HAP-1 (cell line): Measurements from ENCODE around the gene LRPPRC.

Experiments
- DNase-seq, 2 experiments: peaks; one replicate each; pipeline ENCODE4 v3.0.0-alpha.2; 2016 to 2020; ENCODE audit warnings: low spot score in 2 of 2
- H3K27me3 ChIP-seq: fragments of 250-450 bp; sonication (Bioruptor Pico); 2 replicates; pipeline ENCODE4 v1.5.1; 2020; ENCODE audit warnings: low read depth, mild to moderate bottlenecking, moderate library complexity
- H3K36me3 ChIP-seq: fragments of 250-450 bp; sonication (Bioruptor Pico); replicated peaks from 2 replicates; pipeline ENCODE4 v1.5.1; 2020; ENCODE audit warnings: mild to moderate bottlenecking
- H3K4me1 ChIP-seq: fragments of 250-450 bp; sonication (Bioruptor Pico); 2 replicates; pipeline ENCODE4 v1.5.1; 2020; ENCODE audit warnings: mild to moderate bottlenecking
- H3K4me3 ChIP-seq: fragments of 250-450 bp; sonication (Bioruptor Pico); 2 replicates; pipeline ENCODE4 v1.5.1; 2020; ENCODE audit warnings: mild to moderate bottlenecking, moderate library complexity
- H3K9me3 ChIP-seq: fragments of 250-450 bp; sonication (Bioruptor Pico); 2 replicates; pipeline ENCODE4 v1.5.1; 2020; ENCODE audit warnings: mild to moderate bottlenecking, moderate library complexity
- in situ Hi-C: fragments of 300-500 bp; cut with MboI; formaldehyde crosslinking; loops from 3 replicates; pipeline ENCODE4 v1.14.3; 2020; ENCODE audit warnings: low sequenced_read_pairs, inconsistent platforms, mixed read lengths

The LRPPRC gene

GRCh38 chr2:43887176-43887575 lies 108.6 kb downstream of the LRPPRC start:
- no peaks in the 10 kb centered on the region for H3K27me3 ChIP-seq
- no peak for DNase-seq
- H3K4me3 ChIP-seq, result no peak overlapping the region
- peaks cover 36% of the 10 kb centered on the region for H3K4me1 ChIP-seq
- in situ Hi-C loops, result no loop called here
- peaks cover 48% of the 10 kb centered on the region for H3K36me3 ChIP-seq
- H3K9me3 ChIP-seq, result no peaks in the 10 kb centered on the region

- peaks cover 31% of the 10 kb centered on the region for H3K36me3 ChIP-seq
- H3K4me1 ChIP-seq, result peaks cover 26% of the 10 kb centered on the region
- H3K9me3 ChIP-seq, result no peaks in the 10 kb centered on the region
- DNase-seq, result no peak
- H3K27me3 ChIP-seq, result no peaks in the 10 kb centered on the region
- no peak overlapping the region for H3K4me3 ChIP-seq
- in situ Hi-C loops, result no loop called here
Measured at GRCh38 chr2:43885132-43885632, 110.6 kb downstream of the LRPPRC start.

GRCh38 chr2:43884689-43885088 lies 111.1 kb downstream of the LRPPRC start:
- Histone ChIP-seq H3K4me1 (peaks cover 21% of the 10 kb centered on the region), H3K27me3 (no peaks in the 10 kb centered on the region), H3K9me3 (no peaks in the 10 kb centered on the region), H3K36me3 (peaks cover 27% of the 10 kb centered on the region), H3K4me3 (no peak overlapping the region)
- in situ Hi-C loops, result no loop called here
- DNase-seq, result no peak

- in situ Hi-C loops, result no loop called here
- peaks cover 23% of the 10 kb centered on the region for H3K4me1 ChIP-seq
- H3K36me3 ChIP-seq, result peaks cover 10% of the 10 kb centered on the region
- no peaks in the 10 kb centered on the region for H3K27me3 ChIP-seq
- H3K9me3 ChIP-seq, result no peaks in the 10 kb centered on the region
- no peak overlapping the region for H3K4me3 ChIP-seq
- DNase-seq, result no peak
Measured at GRCh38 chr2:43882312-43882711, 113.5 kb downstream of the LRPPRC start.

GRCh38 chr2:43880952-43881351 lies 114.8 kb downstream of the LRPPRC start:
- in situ Hi-C loops, result no loop called here
- Histone ChIP-seq H3K27me3 (no peaks in the 10 kb centered on the region), H3K9me3 (no peaks in the 10 kb centered on the region), H3K4me1 (peaks cover 23% of the 10 kb centered on the region), H3K36me3 (peaks cover 3% of the 10 kb centered on the region; the same call in 1 of the 2 replicates), H3K4me3 (no peak overlapping the region)
- DNase-seq, result no peak

- in situ Hi-C loops, result no loop called here
- no peaks in the 10 kb centered on the region for H3K9me3 ChIP-seq
- no peak overlapping the region for H3K4me3 ChIP-seq
- no peaks in the 10 kb centered on the region for H3K27me3 ChIP-seq
- no peaks in the 10 kb centered on the region for H3K36me3 ChIP-seq
- peaks cover 19% of the 10 kb centered on the region for H3K4me1 ChIP-seq
- DNase-seq, result no peak
Measured at GRCh38 chr2:43880471-43880870, 115.3 kb downstream of the LRPPRC start.

- no peak overlapping the region for H3K4me3 ChIP-seq
- in situ Hi-C loops, result loop anchor here (10.0 kb wide), 1 partner anchor 264 kb away; no protein-coding TSS in a partner anchor
- peak in 1 of 2 experiments; percentile 16 for DNase-seq
Measured at GRCh38 chr2:43879261-43879660, 116.5 kb downstream of the LRPPRC start.

GRCh38 chr2:43877782-43878464 lies 117.9 kb downstream of the LRPPRC start:
- in situ Hi-C loops, result loop anchor here (10.0 kb wide), 1 partner anchor 263 kb away; no protein-coding TSS in a partner anchor
- H3K36me3 ChIP-seq, result no peaks in the 10 kb centered on the region
- peaks cover 4% of the 10 kb centered on the region for H3K4me1 ChIP-seq
- peak; percentile 77 to 87 for DNase-seq
- 0 out of 2 replicates have a peak, but pooled peaks cover under 1% of the 10 kb centered on the region for H3K27me3 ChIP-seq
- H3K4me3 ChIP-seq, result no peak overlapping the region
- no peaks in the 10 kb centered on the region for H3K9me3 ChIP-seq

More at GRCh38 chr2:43879261-43879660, 116.5 kb downstream of the LRPPRC start:
- peaks cover 7% of the 10 kb centered on the region for H3K4me1 ChIP-seq
- no peaks in the 10 kb centered on the region for H3K36me3 ChIP-seq
- H3K9me3 ChIP-seq, result no peaks in the 10 kb centered on the region
- no peaks in the 10 kb centered on the region for H3K27me3 ChIP-seq

GRCh38 chr2:43874776-43875451 lies 120.9 kb downstream of the LRPPRC start:
- in situ Hi-C loops, result loop anchor here (10.0 kb wide), 1 partner anchor 260 kb away; no protein-coding TSS in a partner anchor
- no peaks in the 10 kb centered on the region for H3K9me3 ChIP-seq
- H3K27me3 ChIP-seq, result peaks cover 28% of the 10 kb centered on the region
- peaks cover 10% of the 10 kb centered on the region for H3K4me1 ChIP-seq
- no peaks in the 10 kb centered on the region for H3K36me3 ChIP-seq
- no peak for DNase-seq
- H3K4me3 ChIP-seq, result no peak overlapping the region

GRCh38 chr2:43872151-43872550 lies 123.6 kb downstream of the LRPPRC start:
- peak; percentile 74 to 76 for DNase-seq
- H3K4me1 ChIP-seq, result peaks cover 6% of the 10 kb centered on the region
- H3K4me3 ChIP-seq, result no peak overlapping the region
- H3K27me3 ChIP-seq, result peaks cover 50% of the 10 kb centered on the region
- no peaks in the 10 kb centered on the region for H3K9me3 ChIP-seq
- H3K36me3 ChIP-seq, result no peaks in the 10 kb centered on the region
- in situ Hi-C loops, result loop anchor here (10.0 kb wide), 1 partner anchor 257 kb away; no protein-coding TSS in a partner anchor

- H3K36me3 ChIP-seq, result no peaks in the 10 kb centered on the region
- H3K27me3 ChIP-seq, result peaks cover 56% of the 10 kb centered on the region
- H3K9me3 ChIP-seq, result no peaks in the 10 kb centered on the region
- in situ Hi-C loops, result no loop called here
- DNase-seq, result no peak
- no peak overlapping the region for H3K4me3 ChIP-seq
- no peaks in the 10 kb centered on the region for H3K4me1 ChIP-seq
Measured at GRCh38 chr2:43855292-43855691, 140.5 kb downstream of the LRPPRC start.

GRCh38 chr2:43854671-43855070 lies 141.1 kb downstream of the LRPPRC start:
- DNase-seq, result no peak
- H3K4me3 ChIP-seq, result no peak overlapping the region
- H3K4me1 ChIP-seq, result no peaks in the 10 kb centered on the region
- no peaks in the 10 kb centered on the region for H3K36me3 ChIP-seq
- H3K9me3 ChIP-seq, result no peaks in the 10 kb centered on the region
- H3K27me3 ChIP-seq, result peaks cover 52% of the 10 kb centered on the region
- in situ Hi-C loops, result no loop called here

- Histone ChIP-seq H3K4me1 (no peaks in the 10 kb centered on the region), H3K9me3 (no peaks in the 10 kb centered on the region), H3K36me3 (no peaks in the 10 kb centered on the region), H3K27me3 (peaks cover 40% of the 10 kb centered on the region), H3K4me3 (no peak overlapping the region)
- no peak for DNase-seq
- in situ Hi-C loops, result no loop called here
Measured at GRCh38 chr2:43853141-43854081, 142.4 kb downstream of the LRPPRC start.
